ENCODE results near the gene ARHGAP8. TPM values are rescaled to one million over a fixed set of nuclear protein-coding genes. Genes with fewer than 3 reads are reported as not detected.

The ARHGAP8 gene
- polyA plus RNA-seq, 1 donor from 2014 or later, result 3.0 TPM

DNA sequence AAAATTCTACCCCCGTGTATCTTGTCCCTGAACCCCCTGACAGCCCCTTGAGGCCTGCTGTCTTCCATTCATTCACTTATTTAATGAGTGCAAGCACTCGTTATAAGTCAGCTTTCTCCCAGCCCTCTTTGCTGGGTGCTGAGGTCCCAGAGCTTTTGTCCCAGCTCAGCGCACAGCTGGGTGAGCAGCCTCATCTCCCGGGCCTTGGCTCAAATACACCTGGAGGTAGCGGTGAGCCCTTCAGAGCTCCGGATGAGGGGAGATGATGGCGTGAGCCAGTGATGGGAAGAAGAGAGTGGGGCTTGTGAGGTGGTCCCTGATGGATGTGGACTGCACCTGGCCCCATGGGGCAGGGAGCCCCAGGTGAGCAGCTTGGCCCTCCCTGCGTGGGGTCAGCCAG, 18.1 kb upstream of the ARHGAP8 start:
- Histone ChIP-seq H3K9me3 (ENCODE audit: low read length) (no peaks in the 10 kb centered on the region), H3K4me3 (ENCODE audit: low read length) (no peak overlapping the region), H3K27ac (ENCODE audit: low read length) (no peak overlapping the region), H3K36me3 (ENCODE audit: insufficient read depth, low read length) (no peaks in the 10 kb centered on the region), H3F3A (ENCODE audit: insufficient read depth, low read length, poor library complexity, severe bottlenecking) (no peaks in the 10 kb centered on the region), H3K9me2 (ENCODE audit: insufficient read depth, low read length) (no peaks in the 10 kb centered on the region), H3K9ac (ENCODE audit: low read length) (no peak overlapping the region), H2AFZ (ENCODE audit: low read depth, low read length) (no peak overlapping the region), H3K79me2 (replicated peaks; ENCODE audit: insufficient read depth, low read length) (no peaks in the 10 kb centered on the region), H4K20me1 (ENCODE audit: insufficient read depth) (no peaks in the 10 kb centered on the region), H3K27me3 (ENCODE audit: insufficient read depth, low read depth, low read length) (no peaks in the 10 kb centered on the region), H3K4me2 (ENCODE audit: low read length) (no peak overlapping the region)
- no peak for TF ChIP-seq RAD21 (conservative IDR thresholded peaks at IDR 0.05)
- TF ChIP-seq, protein P1, sequence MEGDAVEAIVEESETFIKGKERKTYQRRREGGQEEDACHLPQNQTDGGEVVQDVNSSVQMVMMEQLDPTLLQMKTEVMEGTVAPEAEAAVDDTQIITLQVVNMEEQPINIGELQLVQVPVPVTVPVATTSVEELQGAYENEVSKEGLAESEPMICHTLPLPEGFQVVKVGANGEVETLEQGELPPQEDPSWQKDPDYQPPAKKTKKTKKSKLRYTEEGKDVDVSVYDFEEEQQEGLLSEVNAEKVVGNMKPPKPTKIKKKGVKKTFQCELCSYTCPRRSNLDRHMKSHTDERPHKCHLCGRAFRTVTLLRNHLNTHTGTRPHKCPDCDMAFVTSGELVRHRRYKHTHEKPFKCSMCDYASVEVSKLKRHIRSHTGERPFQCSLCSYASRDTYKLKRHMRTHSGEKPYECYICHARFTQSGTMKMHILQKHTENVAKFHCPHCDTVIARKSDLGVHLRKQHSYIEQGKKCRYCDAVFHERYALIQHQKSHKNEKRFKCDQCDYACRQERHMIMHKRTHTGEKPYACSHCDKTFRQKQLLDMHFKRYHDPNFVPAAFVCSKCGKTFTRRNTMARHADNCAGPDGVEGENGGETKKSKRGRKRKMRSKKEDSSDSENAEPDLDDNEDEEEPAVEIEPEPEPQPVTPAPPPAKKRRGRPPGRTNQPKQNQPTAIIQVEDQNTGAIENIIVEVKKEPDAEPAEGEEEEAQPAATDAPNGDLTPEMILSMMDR (IDR thresholded peaks at IDR 0.05; ENCODE audit: poor library complexity, severe bottlenecking), result no peak
- TF ChIP-seq, protein P2, sequence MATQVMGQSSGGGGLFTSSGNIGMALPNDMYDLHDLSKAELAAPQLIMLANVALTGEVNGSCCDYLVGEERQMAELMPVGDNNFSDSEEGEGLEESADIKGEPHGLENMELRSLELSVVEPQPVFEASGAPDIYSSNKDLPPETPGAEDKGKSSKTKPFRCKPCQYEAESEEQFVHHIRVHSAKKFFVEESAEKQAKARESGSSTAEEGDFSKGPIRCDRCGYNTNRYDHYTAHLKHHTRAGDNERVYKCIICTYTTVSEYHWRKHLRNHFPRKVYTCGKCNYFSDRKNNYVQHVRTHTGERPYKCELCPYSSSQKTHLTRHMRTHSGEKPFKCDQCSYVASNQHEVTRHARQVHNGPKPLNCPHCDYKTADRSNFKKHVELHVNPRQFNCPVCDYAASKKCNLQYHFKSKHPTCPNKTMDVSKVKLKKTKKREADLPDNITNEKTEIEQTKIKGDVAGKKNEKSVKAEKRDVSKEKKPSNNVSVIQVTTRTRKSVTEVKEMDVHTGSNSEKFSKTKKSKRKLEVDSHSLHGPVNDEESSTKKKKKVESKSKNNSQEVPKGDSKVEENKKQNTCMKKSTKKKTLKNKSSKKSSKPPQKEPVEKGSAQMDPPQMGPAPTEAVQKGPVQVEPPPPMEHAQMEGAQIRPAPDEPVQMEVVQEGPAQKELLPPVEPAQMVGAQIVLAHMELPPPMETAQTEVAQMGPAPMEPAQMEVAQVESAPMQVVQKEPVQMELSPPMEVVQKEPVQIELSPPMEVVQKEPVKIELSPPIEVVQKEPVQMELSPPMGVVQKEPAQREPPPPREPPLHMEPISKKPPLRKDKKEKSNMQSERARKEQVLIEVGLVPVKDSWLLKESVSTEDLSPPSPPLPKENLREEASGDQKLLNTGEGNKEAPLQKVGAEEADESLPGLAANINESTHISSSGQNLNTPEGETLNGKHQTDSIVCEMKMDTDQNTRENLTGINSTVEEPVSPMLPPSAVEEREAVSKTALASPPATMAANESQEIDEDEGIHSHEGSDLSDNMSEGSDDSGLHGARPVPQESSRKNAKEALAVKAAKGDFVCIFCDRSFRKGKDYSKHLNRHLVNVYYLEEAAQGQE (IDR thresholded peaks at IDR 0.05; ENCODE audit: borderline replicate concordance), result no peak
- no peak for TF ChIP-seq EZH2 (IDR thresholded peaks at IDR 0.05; ENCODE audit: borderline replicate concordance, insufficient read depth, low read length, poor library complexity, severe bottlenecking)
- no peak for TF ChIP-seq TAF1 (IDR thresholded peaks at IDR 0.05; ENCODE audit: low read depth)
- no peak for TF ChIP-seq EP300 (conservative IDR thresholded peaks at IDR 0.05; ENCODE audit: poor library complexity, severe bottlenecking)
- no peak for TF ChIP-seq POLR2AphosphoS5 (IDR thresholded peaks at IDR 0.05)
- TF ChIP-seq MXI1 (conservative IDR thresholded peaks at IDR 0.05; ENCODE audit: poor library complexity, severe bottlenecking), result no peak
- TF ChIP-seq SMC3 (conservative IDR thresholded peaks at IDR 0.05; ENCODE audit: poor library complexity), result no peak

DNA sequence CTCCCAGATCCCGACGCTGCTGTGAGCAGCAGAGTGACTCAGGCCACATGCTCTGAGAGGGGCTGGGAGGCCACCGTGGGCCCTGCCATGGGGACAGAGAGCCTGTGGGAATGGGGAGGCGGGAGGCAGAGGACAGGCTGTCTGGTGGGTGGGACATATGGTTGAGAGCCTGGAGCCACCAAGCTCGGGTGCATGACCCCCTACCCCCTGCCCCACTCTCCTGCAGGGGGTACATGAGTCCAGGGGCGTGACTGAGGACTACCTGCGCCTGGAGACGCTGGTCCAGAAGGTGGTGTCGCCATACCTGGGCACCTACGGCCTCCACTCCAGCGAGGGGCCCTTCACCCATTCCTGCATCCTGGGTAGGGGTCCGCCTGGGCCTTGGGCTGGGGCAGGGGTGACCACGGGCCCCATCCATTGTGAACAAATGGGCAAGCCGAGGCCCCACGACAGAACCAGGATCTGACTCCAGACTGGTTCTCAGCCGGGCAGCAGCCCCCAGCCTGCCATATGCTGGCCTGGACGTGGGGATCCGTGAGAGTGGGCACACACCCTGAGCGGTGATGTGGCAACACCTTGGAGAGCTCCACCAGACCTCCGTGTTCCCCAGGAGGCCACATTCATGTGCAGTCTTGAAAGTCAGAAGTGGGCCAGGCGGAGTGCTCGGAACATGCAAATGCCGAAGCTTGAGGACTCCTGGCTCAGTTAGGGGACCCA, 17.4 kb upstream of the ARHGAP8 start:
- TF ChIP-seq RAD21 (conservative IDR thresholded peaks at IDR 0.05), result no peak
- TF ChIP-seq EZH2 (IDR thresholded peaks at IDR 0.05; ENCODE audit: borderline replicate concordance, insufficient read depth, low read length, poor library complexity, severe bottlenecking), result no peak
- no peak for TF ChIP-seq EP300 (conservative IDR thresholded peaks at IDR 0.05; ENCODE audit: poor library complexity, severe bottlenecking)
- TF ChIP-seq SMC3 (conservative IDR thresholded peaks at IDR 0.05; ENCODE audit: poor library complexity), result no peak
- TF ChIP-seq, protein P1 (IDR thresholded peaks at IDR 0.05; ENCODE audit: poor library complexity, severe bottlenecking), result no peak
- TF ChIP-seq MXI1 (conservative IDR thresholded peaks at IDR 0.05; ENCODE audit: poor library complexity, severe bottlenecking), result no peak
- TF ChIP-seq, protein P2 (IDR thresholded peaks at IDR 0.05; ENCODE audit: borderline replicate concordance), result no peak
- no peaks in the 10 kb centered on the region for H3F3A ChIP-seq (ENCODE audit: insufficient read depth, low read length, poor library complexity, severe bottlenecking)

More for the DNA sequence above, 17.4 kb upstream of the ARHGAP8 start:
- no peaks in the 10 kb centered on the region for H3K36me3 ChIP-seq (ENCODE audit: insufficient read depth, low read length)
- no peak overlapping the region for H3K4me3 ChIP-seq (ENCODE audit: low read length)
- no peaks in the 10 kb centered on the region for H3K27me3 ChIP-seq (ENCODE audit: insufficient read depth, low read depth, low read length)
- no peak overlapping the region for H3K4me2 ChIP-seq (ENCODE audit: low read length)
- no peak overlapping the region for H3K9ac ChIP-seq (ENCODE audit: low read length)
- no peaks in the 10 kb centered on the region for H3K9me3 ChIP-seq (ENCODE audit: low read length)
- no peak overlapping the region for H3K27ac ChIP-seq (ENCODE audit: low read length)
- no peaks in the 10 kb centered on the region for H3K9me2 ChIP-seq (ENCODE audit: insufficient read depth, low read length)
- no peak overlapping the region for H2AFZ ChIP-seq (ENCODE audit: low read depth, low read length)
- H3K79me2 ChIP-seq (replicated peaks; ENCODE audit: insufficient read depth, low read length), result no peaks in the 10 kb centered on the region
- no peaks in the 10 kb centered on the region for H4K20me1 ChIP-seq (ENCODE audit: insufficient read depth)

Measured in neural cell (in vitro differentiated cells).